ENCODE measurements around the gene VAV1. TPM values are rescaled to one million over a fixed set of nuclear protein-coding genes. Genes with fewer than 3 reads are reported as not detected.
"Not testable (repeated sequence)": the region's sequence is repeated elsewhere in the genome, so short reads cannot be mapped to it uniquely, and the experiment has no call there.

The VAV1 gene
- total RNA-seq, 6 experiments from 2014 or later: 1.1 to 7.9 (median 3.1) TPM

GRCh38 chr19:6774821-6775707 lies 2.6 kb downstream of the VAV1 start:
- no peak overlapping the region for H3K4me3 ChIP-seq
- H3K36me3 ChIP-seq: no peaks in the 10 kb centered on the region
- no peaks in the 10 kb centered on the region for H3K27me3 ChIP-seq
- intact Hi-C loops (cut with DNase I): no loop called here
- peak in 2 of 4 donors; percentile 7 to 13 for ATAC-seq
- no peaks in the 10 kb centered on the region for H3K4me1 ChIP-seq
- no peak for TF ChIP-seq CTCF (IDR thresholded peaks at IDR 0.05)
- no peak for TF ChIP-seq POLR2A (IDR thresholded peaks at IDR 0.05)
- H3K9me3 ChIP-seq: no peaks in the 10 kb centered on the region
- H3K27ac ChIP-seq: no peak overlapping the region
- DNase-seq: no peak
- 57% methylated on average over 9 of the region's 11 CpGs for WGBS (ENCODE audit: insufficient coverage, low coverage, low lambda C conversion rate, missing lambda C conversion rate)

- H3K27me3 ChIP-seq; H3K36me3 ChIP-seq; intact Hi-C loops (cut with DNase I); H3K4me1 ChIP-seq; ATAC-seq; H3K27ac ChIP-seq; DNase-seq; H3K9me3 ChIP-seq; H3K4me3 ChIP-seq: not testable (repeated sequence)
Measured at GRCh38 chr19:6776045-6776444, 3.5 kb downstream of the VAV1 start.

- intact Hi-C loops (cut with DNase I): no loop called here
- TF ChIP-seq CTCF (IDR thresholded peaks at IDR 0.05) (no peak), POLR2A (IDR thresholded peaks at IDR 0.05) (no peak)
- H3K4me3 ChIP-seq: no peak overlapping the region
- ATAC-seq (no peak), DNase-seq (no peak)
- H3K36me3 ChIP-seq: no peaks in the 10 kb centered on the region
- no peaks in the 10 kb centered on the region for H3K9me3 ChIP-seq
- no peaks in the 10 kb centered on the region for H3K27me3 ChIP-seq
- no peak overlapping the region for H3K27ac ChIP-seq
- no peaks in the 10 kb centered on the region for H3K4me1 ChIP-seq
- 76% methylated on average over 4 of the region's 4 CpGs for WGBS (ENCODE audit: insufficient coverage, low coverage, low lambda C conversion rate, missing lambda C conversion rate)
Measured at GRCh38 chr19:6776999-6777398, 4.5 kb downstream of the VAV1 start.

- no peaks in the 10 kb centered on the region for H3K9me3 ChIP-seq
- no peak for ATAC-seq
- DNase-seq: no peak
- no peaks in the 10 kb centered on the region for H3K4me1 ChIP-seq
- WGBS (ENCODE audit: insufficient coverage, low coverage, low lambda C conversion rate, missing lambda C conversion rate): 40% methylated on average over 1 of the region's 2 CpGs
- intact Hi-C loops (cut with DNase I): no loop called here
- TF ChIP-seq CTCF (IDR thresholded peaks at IDR 0.05): no peak
- no peak for TF ChIP-seq POLR2A (IDR thresholded peaks at IDR 0.05)
- no peak overlapping the region for H3K27ac ChIP-seq
- H3K36me3 ChIP-seq: no peaks in the 10 kb centered on the region
- no peaks in the 10 kb centered on the region for H3K27me3 ChIP-seq
- no peak overlapping the region for H3K4me3 ChIP-seq
Measured at GRCh38 chr19:6777434-6777833, 4.9 kb downstream of the VAV1 start.

GRCh38 chr19:6778386-6778785 lies 5.9 kb downstream of the VAV1 start:
- 86% methylated on average over 3 of the region's 4 CpGs for WGBS (ENCODE audit: insufficient coverage, low coverage, low lambda C conversion rate, missing lambda C conversion rate)
- H3K27ac ChIP-seq: no peak overlapping the region
- ATAC-seq (no peak), DNase-seq (no peak)
- H3K4me1 ChIP-seq: no peaks in the 10 kb centered on the region
- no peaks in the 10 kb centered on the region for H3K36me3 ChIP-seq
- no peaks in the 10 kb centered on the region for H3K9me3 ChIP-seq
- no peak overlapping the region for H3K4me3 ChIP-seq
- no peaks in the 10 kb centered on the region for H3K27me3 ChIP-seq
- TF ChIP-seq CTCF (IDR thresholded peaks at IDR 0.05) (no peak), POLR2A (IDR thresholded peaks at IDR 0.05) (no peak)
- intact Hi-C loops (cut with DNase I): no loop called here
